Astrocyte (in vitro differentiated cells and primary cell): ENCODE results near the gene RNF26. TPM values are rescaled to one million over a fixed set of nuclear protein-coding genes. Genes with fewer than 3 reads are reported as not detected.

ENCODE experiments used
- DNase-seq: peaks from one replicate; pipeline ENCODE4 v3.0.0-alpha.2; 2010; ENCODE audit warnings: low read depth
- FAIRE-seq: peaks from 2 replicates; lab custom pipeline; 2011; peaks lifted over from hg19 to GRCh38; lab: Jason Lieb, UNC
- H2AFZ ChIP-seq: 2 replicates; pipeline ENCODE4 v1.6.0; 2012; ENCODE audit warnings: low read depth, low read length, inconsistent platforms
- H3K27ac ChIP-seq: 2 replicates; pipeline ENCODE4 v1.5.1; 2011; ENCODE audit warnings: low read depth, low read length, inconsistent platforms
- H3K27me3 ChIP-seq: 2 replicates; pipeline ENCODE4 v1.6.0; 2011; ENCODE audit warnings: low read length, inconsistent platforms; ENCODE audit not compliant: insufficient read depth
- H3K36me3 ChIP-seq: 2 replicates; pipeline ENCODE4 v1.5.1; 2011; ENCODE audit warnings: low read length, inconsistent platforms; ENCODE audit not compliant: insufficient read depth
- H3K4me1 ChIP-seq: 2 replicates; pipeline ENCODE4 v1.5.1; 2011; ENCODE audit warnings: low read length, inconsistent platforms; ENCODE audit not compliant: insufficient read depth
- H3K4me2 ChIP-seq: 2 replicates; pipeline ENCODE4 v1.6.0; 2012; ENCODE audit warnings: low read length, inconsistent platforms
- H3K4me3 ChIP-seq: 2 replicates; pipeline ENCODE4 v1.5.1; 2011; ENCODE audit warnings: low read depth, mild to moderate bottlenecking, low read length, inconsistent platforms; ENCODE audit not compliant: insufficient read depth
- H3K79me2 ChIP-seq: 2 replicates; pipeline ENCODE4 v1.6.0; 2012; ENCODE audit warnings: mild to moderate bottlenecking, low read length, inconsistent platforms; ENCODE audit not compliant: insufficient read depth
- H3K9ac ChIP-seq: 2 replicates; pipeline ENCODE4 v1.6.0; 2012; ENCODE audit warnings: mild to moderate bottlenecking, low read length, inconsistent platforms
- H3K9me3 ChIP-seq: 2 replicates; pipeline ENCODE4 v1.5.1; 2012; ENCODE audit warnings: low read depth, mild to moderate bottlenecking, low read length, inconsistent platforms; ENCODE audit not compliant: insufficient read depth
- H4K20me1 ChIP-seq: 2 replicates; pipeline ENCODE4 v1.6.0; 2012; ENCODE audit warnings: low read length, inconsistent platforms; ENCODE audit not compliant: insufficient read depth
- H3K27ac Mint-ChIP-seq: one replicate; pipeline ENCODE4 v1.8.0; 2021; ENCODE audit warnings: mild to moderate bottlenecking, mixed read lengths; ENCODE audit not compliant: unreplicated experiment
- H3K27me3 Mint-ChIP-seq: one replicate; pipeline ENCODE4 v1.8.0; 2021; ENCODE audit warnings: low read depth, mixed read lengths; ENCODE audit not compliant: unreplicated experiment
- H3K36me3 Mint-ChIP-seq: one replicate; pipeline ENCODE4 v1.8.0; 2021; ENCODE audit warnings: low read depth, mixed read lengths; ENCODE audit not compliant: unreplicated experiment
- H3K4me1 Mint-ChIP-seq: one replicate; pipeline ENCODE4 v1.8.0; 2021; ENCODE audit warnings: low read depth, mixed read lengths; ENCODE audit not compliant: unreplicated experiment
- H3K4me3 Mint-ChIP-seq: one replicate; pipeline ENCODE4 v1.8.0; 2021; ENCODE audit warnings: mild to moderate bottlenecking, moderate library complexity, mixed read lengths; ENCODE audit not compliant: unreplicated experiment
- H3K9me3 Mint-ChIP-seq: one replicate; pipeline ENCODE4 v1.8.0; 2021; ENCODE audit warnings: mild to moderate bottlenecking, mixed read lengths; ENCODE audit not compliant: unreplicated experiment
- EZH2 ChIP-seq: IDR thresholded peaks from 2 replicates; pipeline ENCODE4 v1.6.1; 2012; ENCODE audit warnings: mild to moderate bottlenecking, low read length, inconsistent platforms; ENCODE audit not compliant: insufficient read depth
- total RNA-seq: library from RNA; stranded (reverse); gene quantifications from 2 replicates; pipeline ENCODE4 v1.2.1, GENCODE V29; 2021
- TF ChIP-seq, protein P1 (sequence below): IDR thresholded peaks from 2 replicates; pipeline ENCODE4 v1.5.1; 2011; ENCODE audit warnings: low read depth, mild to moderate bottlenecking, inconsistent platforms, low read length, moderate library complexity; ENCODE audit not compliant: insufficient read depth

The RNF26 gene
- total RNA-seq, 1 donor from 2014 or later, result 31.8 TPM

DNA sequence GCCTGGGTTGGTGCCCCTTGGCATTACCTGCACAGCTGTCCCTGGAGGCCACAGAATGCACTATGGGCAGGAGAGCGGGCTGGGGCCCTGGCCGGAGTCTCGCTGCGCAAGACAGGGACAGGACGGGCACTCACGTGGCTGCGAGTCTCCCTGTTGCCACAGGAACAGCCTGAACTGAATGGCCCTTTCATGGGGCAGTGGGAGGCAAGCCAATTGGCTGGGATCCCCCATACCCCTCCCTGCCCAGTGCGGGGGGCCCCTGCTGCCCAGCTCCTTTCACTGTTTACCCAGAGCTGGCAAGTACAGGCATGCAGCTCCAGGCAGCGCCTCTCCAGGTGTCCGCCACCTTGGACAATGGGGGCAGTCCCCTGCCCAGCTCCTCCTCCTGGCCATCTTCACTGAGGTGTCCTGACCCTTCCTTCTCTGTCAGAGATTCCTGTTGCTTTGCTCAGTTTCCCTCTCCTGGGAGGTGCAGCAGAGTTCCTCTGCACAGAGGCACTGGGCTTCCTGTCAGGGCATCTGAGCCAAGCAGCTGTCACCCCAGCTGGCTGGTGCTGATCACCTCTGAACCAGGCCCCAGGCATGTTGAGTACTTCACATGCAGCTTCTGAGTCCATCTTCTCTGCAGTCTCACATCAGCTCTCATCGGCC is 42.0 kb downstream of the RNF26 start:
- Histone ChIP-seq H3K4me3 (no peak overlapping the region), H3K9ac (no peak overlapping the region), H3K27ac (no peak overlapping the region), H3K79me2 (no peaks in the 10 kb centered on the region), H3K9me3 (no peaks in the 10 kb centered on the region), H4K20me1 (no peaks in the 10 kb centered on the region), H3K27me3 (peaks cover 2% of the 10 kb centered on the region), H2AFZ (no peak overlapping the region), H3K4me1 (peaks cover 23% of the 10 kb centered on the region), H3K36me3 (no peaks in the 10 kb centered on the region), H3K4me2 (peak overlapping the region; percentile 50)
- no peak overlapping the region for H3K27ac Mint-ChIP-seq
- H3K9me3 Mint-ChIP-seq, result peaks cover 2% of the 10 kb centered on the region
- peak overlapping the region; percentile 4 for H3K4me3 Mint-ChIP-seq
- no peaks in the 10 kb centered on the region for H3K36me3 Mint-ChIP-seq
- H3K4me1 Mint-ChIP-seq, result peaks cover 16% of the 10 kb centered on the region
- FAIRE-seq, result no peak
- no peak for DNase-seq
- TF ChIP-seq EZH2, result no peak
- TF ChIP-seq, protein P1, sequence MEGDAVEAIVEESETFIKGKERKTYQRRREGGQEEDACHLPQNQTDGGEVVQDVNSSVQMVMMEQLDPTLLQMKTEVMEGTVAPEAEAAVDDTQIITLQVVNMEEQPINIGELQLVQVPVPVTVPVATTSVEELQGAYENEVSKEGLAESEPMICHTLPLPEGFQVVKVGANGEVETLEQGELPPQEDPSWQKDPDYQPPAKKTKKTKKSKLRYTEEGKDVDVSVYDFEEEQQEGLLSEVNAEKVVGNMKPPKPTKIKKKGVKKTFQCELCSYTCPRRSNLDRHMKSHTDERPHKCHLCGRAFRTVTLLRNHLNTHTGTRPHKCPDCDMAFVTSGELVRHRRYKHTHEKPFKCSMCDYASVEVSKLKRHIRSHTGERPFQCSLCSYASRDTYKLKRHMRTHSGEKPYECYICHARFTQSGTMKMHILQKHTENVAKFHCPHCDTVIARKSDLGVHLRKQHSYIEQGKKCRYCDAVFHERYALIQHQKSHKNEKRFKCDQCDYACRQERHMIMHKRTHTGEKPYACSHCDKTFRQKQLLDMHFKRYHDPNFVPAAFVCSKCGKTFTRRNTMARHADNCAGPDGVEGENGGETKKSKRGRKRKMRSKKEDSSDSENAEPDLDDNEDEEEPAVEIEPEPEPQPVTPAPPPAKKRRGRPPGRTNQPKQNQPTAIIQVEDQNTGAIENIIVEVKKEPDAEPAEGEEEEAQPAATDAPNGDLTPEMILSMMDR, result no peak
- peaks cover 10% of the 10 kb centered on the region for H3K27me3 Mint-ChIP-seq

DNA sequence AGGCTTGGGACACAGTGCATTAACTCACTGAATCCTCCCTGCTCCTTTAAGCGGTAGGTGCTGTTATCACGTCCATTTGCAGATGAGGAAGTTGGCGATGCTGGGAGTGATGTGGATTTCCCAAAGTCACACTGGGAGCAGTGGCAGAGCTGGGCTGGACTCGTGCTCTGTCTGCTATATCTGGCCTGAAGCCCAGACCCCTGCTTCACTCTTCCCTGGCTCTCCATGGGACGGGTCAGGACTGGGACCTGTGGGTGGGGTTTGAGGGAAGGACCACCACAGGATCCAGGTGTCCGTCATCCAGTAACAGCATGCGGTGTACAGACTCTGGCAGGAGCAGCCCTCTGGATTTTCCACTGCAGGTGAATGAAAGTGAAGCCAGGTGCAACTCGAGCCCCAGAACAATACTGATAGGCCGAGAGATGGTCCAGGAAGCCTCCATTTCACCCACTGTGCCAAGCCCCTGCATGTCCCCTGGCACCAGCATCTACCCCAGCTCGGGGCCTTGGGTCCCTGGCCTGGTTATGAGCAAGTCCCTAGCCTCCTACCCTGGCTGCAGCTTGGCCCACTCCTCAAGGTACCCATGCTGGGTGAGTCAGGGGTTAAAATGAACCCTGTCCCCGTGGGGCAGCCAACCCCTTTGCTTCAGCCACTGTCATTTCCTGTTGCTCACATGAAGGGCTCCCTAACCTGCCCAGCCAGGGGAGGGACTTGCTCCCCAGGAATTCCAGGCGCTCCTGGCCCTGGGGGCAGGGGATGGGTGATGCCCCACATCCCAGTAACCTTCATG is 43.0 kb downstream of the RNF26 start:
- Mint-ChIP-seq H3K9me3 (peaks cover 2% of the 10 kb centered on the region), H3K4me3 (no peak overlapping the region), H3K27ac (no peak overlapping the region), H3K4me1 (peaks cover 16% of the 10 kb centered on the region), H3K27me3 (peaks cover 5% of the 10 kb centered on the region), H3K36me3 (no peaks in the 10 kb centered on the region)
- H3K36me3 ChIP-seq, result no peaks in the 10 kb centered on the region
- TF ChIP-seq, protein P1, result no peak
- TF ChIP-seq EZH2, result no peak
- H3K9ac ChIP-seq, result no peak overlapping the region
- peaks cover 2% of the 10 kb centered on the region for H3K27me3 ChIP-seq
- no peak overlapping the region for H3K4me2 ChIP-seq
- H3K79me2 ChIP-seq, result no peaks in the 10 kb centered on the region
- peaks cover 30% of the 10 kb centered on the region for H3K4me1 ChIP-seq
- no peaks in the 10 kb centered on the region for H3K9me3 ChIP-seq
- H3K27ac ChIP-seq, result no peak overlapping the region
- FAIRE-seq (no peak), DNase-seq (no peak)
- no peaks in the 10 kb centered on the region for H4K20me1 ChIP-seq
- H3K4me3 ChIP-seq, result no peak overlapping the region
- no peak overlapping the region for H2AFZ ChIP-seq
